ENCODE data around the gene DGKI.

The DGKI gene

DNA sequence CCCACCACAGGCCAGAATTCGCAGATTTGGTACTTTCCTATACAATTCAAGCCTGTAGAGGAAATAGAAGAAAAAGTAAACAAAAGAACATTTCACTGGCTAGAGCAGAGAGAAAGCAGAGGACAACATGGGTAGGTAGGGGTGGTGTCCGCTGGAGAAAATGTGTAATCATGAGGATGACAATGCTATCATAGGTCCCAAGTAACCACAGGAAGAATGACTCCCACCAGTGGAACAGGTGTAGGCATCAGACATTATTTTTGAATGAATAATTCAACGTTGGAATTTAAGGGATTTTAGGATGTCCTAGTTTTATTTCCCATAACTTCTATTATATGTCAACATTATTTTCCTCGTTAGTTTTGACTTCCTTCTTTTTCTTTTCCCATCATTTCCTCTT lies 248.9 kb downstream of the DGKI start:
- TF ChIP-seq, protein P1, sequence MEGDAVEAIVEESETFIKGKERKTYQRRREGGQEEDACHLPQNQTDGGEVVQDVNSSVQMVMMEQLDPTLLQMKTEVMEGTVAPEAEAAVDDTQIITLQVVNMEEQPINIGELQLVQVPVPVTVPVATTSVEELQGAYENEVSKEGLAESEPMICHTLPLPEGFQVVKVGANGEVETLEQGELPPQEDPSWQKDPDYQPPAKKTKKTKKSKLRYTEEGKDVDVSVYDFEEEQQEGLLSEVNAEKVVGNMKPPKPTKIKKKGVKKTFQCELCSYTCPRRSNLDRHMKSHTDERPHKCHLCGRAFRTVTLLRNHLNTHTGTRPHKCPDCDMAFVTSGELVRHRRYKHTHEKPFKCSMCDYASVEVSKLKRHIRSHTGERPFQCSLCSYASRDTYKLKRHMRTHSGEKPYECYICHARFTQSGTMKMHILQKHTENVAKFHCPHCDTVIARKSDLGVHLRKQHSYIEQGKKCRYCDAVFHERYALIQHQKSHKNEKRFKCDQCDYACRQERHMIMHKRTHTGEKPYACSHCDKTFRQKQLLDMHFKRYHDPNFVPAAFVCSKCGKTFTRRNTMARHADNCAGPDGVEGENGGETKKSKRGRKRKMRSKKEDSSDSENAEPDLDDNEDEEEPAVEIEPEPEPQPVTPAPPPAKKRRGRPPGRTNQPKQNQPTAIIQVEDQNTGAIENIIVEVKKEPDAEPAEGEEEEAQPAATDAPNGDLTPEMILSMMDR (conservative IDR thresholded peaks at IDR 0.05; ENCODE audit: control insufficient read depth, insufficient read depth, low read depth, low read length), result no peak
- no peak for DNase-seq (ENCODE audit: low read depth)
- no peak overlapping the region for H3K4me3 ChIP-seq (ENCODE audit: control insufficient read depth, low read depth, low read length)

DNA sequence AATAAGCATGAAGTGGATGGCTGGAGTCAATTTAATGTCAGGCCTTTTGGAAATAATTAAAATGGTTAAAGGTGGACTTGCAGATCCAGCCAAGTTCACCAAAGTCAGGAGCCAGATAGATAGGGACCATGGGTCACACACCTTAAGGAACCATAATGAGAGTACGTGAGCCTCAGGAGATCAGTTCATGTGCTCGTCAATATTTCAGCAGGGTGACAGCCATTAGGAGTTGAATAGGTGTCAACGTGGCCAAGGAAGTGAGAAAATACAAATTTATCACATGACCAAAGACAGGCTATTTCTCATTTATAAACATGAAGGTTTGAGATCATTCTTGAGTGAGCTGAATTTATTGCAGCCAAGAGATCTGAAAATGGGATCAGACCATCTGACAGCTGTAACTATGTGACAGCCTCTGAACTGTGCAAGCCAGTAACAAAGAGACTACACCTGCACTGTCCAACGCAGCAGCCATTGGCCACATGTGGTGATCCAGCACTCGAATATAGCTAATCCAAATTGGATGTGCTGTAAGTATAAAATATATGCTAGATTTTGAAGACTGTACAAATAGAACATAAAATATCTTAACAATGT lies 253.6 kb downstream of the DGKI start:
- no peak for DNase-seq (ENCODE audit: low read depth)
- no peak overlapping the region for H3K4me3 ChIP-seq (ENCODE audit: control insufficient read depth, low read depth, low read length)
- TF ChIP-seq, protein P1 (conservative IDR thresholded peaks at IDR 0.05; ENCODE audit: control insufficient read depth, insufficient read depth, low read depth, low read length), result no peak

DNA sequence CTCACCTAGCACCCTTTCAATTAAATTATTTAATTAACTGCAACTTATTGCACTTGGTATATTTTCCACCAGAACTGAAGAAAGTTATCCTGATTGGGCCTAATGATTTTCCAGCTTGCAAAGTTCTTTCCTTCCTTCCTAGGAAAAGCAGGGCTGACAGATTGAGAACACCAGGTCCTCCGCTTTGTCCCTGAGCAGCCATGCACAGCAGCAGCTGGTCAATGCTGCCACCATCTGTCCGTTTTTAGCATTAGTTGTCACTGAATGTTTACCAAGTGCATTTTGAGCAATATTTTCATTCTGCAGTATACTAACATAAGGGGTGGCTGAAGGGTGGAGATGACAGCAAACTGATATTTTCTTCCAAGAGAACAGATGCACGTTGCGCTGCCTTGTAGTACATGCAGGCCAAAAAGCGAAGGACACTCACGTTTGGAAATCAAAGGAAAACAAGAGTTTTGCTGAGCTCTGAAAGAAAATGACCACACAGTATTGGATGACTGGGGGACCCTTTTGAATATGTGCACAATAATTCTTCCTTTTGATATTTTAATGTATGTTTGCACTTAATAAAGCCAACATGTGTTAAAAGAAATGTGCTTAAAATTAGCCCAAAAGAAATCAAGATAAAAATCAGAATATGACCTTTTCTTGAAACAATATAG lies 254.4 kb downstream of the DGKI start:
- no peak overlapping the region for H3K4me3 ChIP-seq (ENCODE audit: control insufficient read depth, low read depth, low read length)
- peak; percentile 80 for DNase-seq (ENCODE audit: low read depth)
- TF ChIP-seq, protein P1 (conservative IDR thresholded peaks at IDR 0.05; ENCODE audit: control insufficient read depth, insufficient read depth, low read depth, low read length), result peak; percentile 95

- no peak overlapping the region for H3K4me3 ChIP-seq (ENCODE audit: control insufficient read depth, low read depth, low read length)
- DNase-seq (ENCODE audit: low read depth), result peak; percentile 76
- TF ChIP-seq, protein P1 (conservative IDR thresholded peaks at IDR 0.05; ENCODE audit: control insufficient read depth, insufficient read depth, low read depth, low read length), result no peak
Measured at GRCh38 chr7:137591421-137591837, 255.3 kb downstream of the DGKI start.

DNA sequence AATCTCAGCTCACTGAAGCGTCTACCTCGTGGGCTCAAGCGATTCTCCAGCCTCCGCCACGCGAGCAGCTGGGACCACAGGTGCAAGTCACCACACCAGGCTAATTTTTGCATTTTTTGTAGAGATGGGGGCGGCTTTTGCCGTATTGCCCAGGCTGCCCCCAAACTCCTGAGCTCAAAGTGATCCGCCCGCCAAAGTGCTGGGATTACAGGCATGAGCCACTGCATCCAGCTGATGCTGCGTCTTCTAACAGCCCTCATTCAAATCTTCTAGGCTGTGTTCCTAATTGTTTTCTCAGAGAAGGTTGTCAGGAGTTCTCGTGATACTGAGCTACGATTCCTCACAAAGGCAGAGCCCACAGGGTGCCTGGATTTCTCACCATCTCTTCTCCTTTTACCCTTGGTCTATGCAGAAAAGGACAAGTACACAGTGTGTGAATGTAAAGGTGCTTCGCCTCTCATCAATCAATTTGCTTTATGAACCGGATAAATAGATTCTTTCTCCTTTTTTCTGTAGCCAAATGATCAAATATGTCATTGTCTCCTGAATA lies 255.9 kb downstream of the DGKI start:
- TF ChIP-seq, protein P1 (conservative IDR thresholded peaks at IDR 0.05; ENCODE audit: control insufficient read depth, insufficient read depth, low read depth, low read length), result no peak
- DNase-seq (ENCODE audit: low read depth), result no peak

DNA sequence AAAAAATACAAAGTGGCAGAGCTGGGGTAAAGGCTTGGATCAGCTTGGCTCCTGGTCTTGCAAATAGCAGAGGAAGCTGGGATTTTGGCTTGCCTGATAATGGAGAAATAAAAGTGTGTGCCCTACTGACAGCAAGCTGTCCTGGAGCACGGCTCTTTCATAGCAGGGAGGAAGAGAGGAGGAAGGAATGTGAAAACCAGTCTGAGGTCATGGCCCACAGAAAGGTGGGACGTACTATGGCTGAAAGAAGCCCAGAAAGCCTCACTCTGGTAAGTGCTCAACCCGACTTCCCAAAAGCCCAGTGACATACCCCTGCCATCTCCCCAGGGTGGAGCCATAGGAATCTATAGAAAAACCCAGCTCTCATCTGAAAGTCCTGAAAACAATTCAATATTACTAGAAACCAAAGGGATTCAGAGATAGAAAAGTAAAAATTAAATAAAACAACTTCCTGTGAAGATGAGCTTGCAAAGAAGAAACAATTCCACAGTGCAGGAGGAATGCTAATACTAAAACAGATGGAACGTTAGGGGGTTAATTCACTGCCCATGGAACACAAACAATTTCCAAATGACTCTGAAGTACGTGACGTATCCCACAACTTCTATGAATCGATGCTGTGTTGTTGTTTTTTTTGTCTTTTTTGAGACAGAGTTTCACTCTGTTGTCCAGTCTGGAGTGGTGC lies 256.6 kb downstream of the DGKI start:
- TF ChIP-seq, protein P1 (conservative IDR thresholded peaks at IDR 0.05; ENCODE audit: control insufficient read depth, insufficient read depth, low read depth, low read length), result no peak
- H3K4me3 ChIP-seq (ENCODE audit: control insufficient read depth, low read depth, low read length), result no peak overlapping the region
- DNase-seq (ENCODE audit: low read depth), result no peak

More for the DNA sequence above, 255.9 kb downstream of the DGKI start:
- no peak overlapping the region for H3K4me3 ChIP-seq (ENCODE audit: control insufficient read depth, low read depth, low read length)
